NCI-H345 (cell line): ENCODE data around the gene C19orf44.

ENCODE experiments used
- DNase-seq: peaks from one replicate; lab custom pipeline; 2025; lab: John Stamatoyannopoulos, UW

Gene C19orf44

GRCh38 chr19:16518061-16518460 lies 21.9 kb downstream of the C19orf44 start:
- DNase-seq = no peak

GRCh38 chr19:16518483-16519229 lies 22.5 kb downstream of the C19orf44 start:
- DNase-seq = no peak

GRCh38 chr19:16519230-16519687 lies 23.1 kb downstream of the C19orf44 start:
- no peak for DNase-seq

GRCh38 chr19:16520074-16520973 lies 24.1 kb downstream of the C19orf44 start:
- no peak for DNase-seq

GRCh38 chr19:16520986-16521624 lies 24.9 kb downstream of the C19orf44 start:
- DNase-seq = no peak

GRCh38 chr19:16521715-16522289 lies 25.6 kb downstream of the C19orf44 start:
- DNase-seq = no peak

- DNase-seq = no peak
These were observed 26.6 kb downstream of the C19orf44 start for GRCh38 chr19:16522559-16523377.

- DNase-seq = no peak
These were observed 29.0 kb downstream of the C19orf44 start for GRCh38 chr19:16524991-16525734.

- no peak for DNase-seq
These were observed 29.7 kb downstream of the C19orf44 start for GRCh38 chr19:16525751-16526481.

- no peak for DNase-seq
These were observed 31.2 kb downstream of the C19orf44 start for GRCh38 chr19:16527334-16527935.

- DNase-seq = no peak
These were observed 31.9 kb downstream of the C19orf44 start for GRCh38 chr19:16527971-16528521.

- no peak for DNase-seq
These were observed 33.4 kb downstream of the C19orf44 start for GRCh38 chr19:16529466-16530144.

GRCh38 chr19:16530540-16531379 lies 34.6 kb downstream of the C19orf44 start:
- DNase-seq = no peak

GRCh38 chr19:16531380-16531669 lies 35.1 kb downstream of the C19orf44 start:
- DNase-seq = no peak

- DNase-seq = no peak
These were observed 36.4 kb downstream of the C19orf44 start for GRCh38 chr19:16532440-16533234.

GRCh38 chr19:16535381-16535780 lies 39.2 kb downstream of the C19orf44 start:
- DNase-seq = no peak

- DNase-seq = no peak
These were observed 39.9 kb downstream of the C19orf44 start for GRCh38 chr19:16536130-16536529.
